SJSA1 (cell line): ENCODE data around the gene TRPV3. TPM values are rescaled to one million over a fixed set of nuclear protein-coding genes. Genes with fewer than 3 reads are reported as not detected.
"Not testable (repeated sequence)": the region's sequence is repeated elsewhere in the genome, so short reads cannot be mapped to it uniquely, and the experiment has no call there.

Source experiments
- DNase-seq, 2 experiments: peaks; one replicate each; pipeline ENCODE4 v3.0.0-alpha.2; 2015 to 2020; ENCODE audit warnings: low spot score in 2 of 2, low read depth in 1 of 2
- H3K27ac ChIP-seq: fragments of 250-450 bp; sonication (Bioruptor Pico); 2 replicates; pipeline ENCODE4 v1.5.1; 2020; ENCODE audit warnings: mild to moderate bottlenecking, moderate library complexity
- H3K27me3 ChIP-seq: fragments of 250-450 bp; sonication (Bioruptor Pico); replicated peaks from 2 replicates; pipeline ENCODE4 v1.5.1; 2020; ENCODE audit warnings: mild to moderate bottlenecking, moderate library complexity
- H3K36me3 ChIP-seq: fragments of 250-450 bp; sonication (Bioruptor Pico); 2 replicates; pipeline ENCODE4 v1.5.1; 2020; ENCODE audit warnings: mild to moderate bottlenecking
- H3K4me1 ChIP-seq: fragments of 250-450 bp; sonication (Bioruptor Pico); replicated peaks from 2 replicates; pipeline ENCODE4 v1.6.1; 2021; ENCODE audit warnings: mild to moderate bottlenecking
- H3K4me3 ChIP-seq: fragments of 250-450 bp; sonication (Bioruptor Pico); 2 replicates; pipeline ENCODE4 v1.5.1; 2020; ENCODE audit warnings: mild to moderate bottlenecking
- H3K9me3 ChIP-seq: fragments of 250-450 bp; sonication (Bioruptor Pico); replicated peaks from 2 replicates; pipeline ENCODE4 v1.5.1; 2020; ENCODE audit warnings: mild to moderate bottlenecking
- total RNA-seq: library from RNA; depleted of rRNA; stranded (reverse); fragments of >200 nt; shearing (Covaris generic); gene quantifications from 2 replicates; pipeline ENCODE4 v1.2.3, GENCODE V29; 2014

Gene TRPV3
- total RNA-seq, 1 experiment from 2014 or later: not detected

- H3K4me1 ChIP-seq, H3K27ac ChIP-seq, H3K4me3 ChIP-seq, H3K36me3 ChIP-seq, H3K27me3 ChIP-seq, DNase-seq, H3K9me3 ChIP-seq: not testable (repeated sequence)
Measured at GRCh38 chr17:3564241-3564640, 6.6 kb upstream of the TRPV3 start.

GRCh38 chr17:3559270-3559645 is 1.6 kb upstream of the TRPV3 start:
- H3K9me3 ChIP-seq: no peaks in the 10 kb centered on the region
- no peaks in the 10 kb centered on the region for H3K36me3 ChIP-seq
- DNase-seq: no peak
- peaks cover 12% of the 10 kb centered on the region for H3K4me1 ChIP-seq
- H3K27me3 ChIP-seq: no peaks in the 10 kb centered on the region
- no peak overlapping the region for H3K4me3 ChIP-seq
- H3K27ac ChIP-seq: no peak overlapping the region

DNA sequence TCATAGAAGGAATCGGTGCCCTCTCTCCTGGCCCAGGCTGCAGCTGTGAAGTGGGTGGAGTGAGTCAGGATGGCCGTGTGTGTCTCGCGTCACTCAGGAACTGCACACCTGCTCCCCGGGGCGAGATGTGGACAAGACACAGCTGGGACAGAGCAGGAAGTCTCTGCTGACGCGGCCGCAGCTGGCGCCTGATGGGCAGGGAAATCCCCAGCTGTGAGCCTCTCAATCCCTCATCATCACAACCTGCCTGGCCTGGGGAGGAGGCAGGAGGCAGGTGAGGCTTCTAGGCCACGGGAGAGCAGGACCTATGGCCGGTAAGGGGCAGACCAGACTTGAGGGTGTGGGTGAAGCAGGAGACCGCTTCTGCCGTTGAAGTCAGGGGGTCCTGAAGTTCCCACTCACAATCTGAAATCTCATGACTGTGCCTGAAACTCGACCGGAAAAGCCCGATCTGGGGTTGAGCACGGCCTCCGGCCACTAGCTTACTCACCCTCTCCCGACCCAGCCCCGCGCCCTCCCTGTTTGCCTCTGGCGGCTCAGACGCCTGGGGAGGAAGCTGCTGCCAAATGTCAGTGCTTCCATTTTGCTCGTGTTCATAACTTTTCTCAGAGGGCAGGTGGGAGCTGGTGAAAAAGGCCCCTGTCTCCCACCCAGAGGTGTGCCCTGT is 1.1 kb upstream of the TRPV3 start:
- no peaks in the 10 kb centered on the region for H3K27me3 ChIP-seq
- H3K4me3 ChIP-seq: no peak overlapping the region
- H3K27ac ChIP-seq: no peak overlapping the region
- H3K36me3 ChIP-seq: no peaks in the 10 kb centered on the region
- H3K9me3 ChIP-seq: no peaks in the 10 kb centered on the region
- peak in 1 of 2 experiments; percentile 22 for DNase-seq
- peaks cover 12% of the 10 kb centered on the region for H3K4me1 ChIP-seq

DNA sequence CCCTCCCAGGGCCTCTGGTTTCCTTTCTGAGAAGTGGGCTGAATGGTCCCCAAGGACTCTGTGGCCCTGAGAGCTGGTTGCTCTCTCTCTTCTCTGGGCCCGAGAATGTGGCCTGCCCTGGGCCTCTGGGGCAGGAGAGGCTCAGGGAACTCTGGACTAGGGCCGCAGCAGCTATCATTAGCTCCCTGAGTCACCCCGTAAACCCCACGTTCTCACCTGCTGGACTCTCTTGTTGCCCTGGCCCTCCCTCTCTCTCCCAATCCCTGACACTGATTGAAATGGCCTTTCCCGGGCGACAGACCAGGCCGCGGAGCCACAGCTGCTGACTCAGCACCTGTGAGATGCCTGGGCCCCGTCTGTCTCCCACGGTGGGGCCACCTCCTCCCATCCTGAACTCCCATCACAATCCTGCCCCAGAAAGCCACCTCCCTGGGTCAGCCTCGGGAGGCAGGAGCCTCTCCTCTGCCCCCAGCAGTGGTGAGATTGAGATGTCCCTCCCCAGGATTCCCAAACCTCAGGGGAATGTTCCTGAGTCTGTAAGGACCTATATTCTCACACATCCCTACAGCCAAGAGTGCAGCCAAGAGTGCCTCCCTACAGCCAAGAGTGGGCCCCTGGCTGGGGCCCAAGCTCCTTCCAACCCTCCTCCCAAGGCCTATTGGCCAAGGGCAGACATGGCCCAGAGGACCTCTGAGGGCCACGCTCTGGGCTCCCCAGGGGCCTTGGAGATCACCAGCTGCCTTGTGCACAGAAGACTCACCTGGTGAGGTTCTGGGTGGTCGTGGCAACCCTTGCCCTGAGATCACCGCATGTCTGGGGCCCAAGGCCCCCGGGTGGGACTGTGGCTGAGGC is 470 bp downstream of the TRPV3 start:
- DNase-seq: no peak
- Histone ChIP-seq H3K36me3 (no peaks in the 10 kb centered on the region), H3K27me3 (no peaks in the 10 kb centered on the region), H3K4me3 (no peak overlapping the region), H3K4me1 (peaks cover 12% of the 10 kb centered on the region), H3K9me3 (no peaks in the 10 kb centered on the region), H3K27ac (no peak overlapping the region)

GRCh38 chr17:3556239-3556915 is 1.2 kb downstream of the TRPV3 start:
- Histone ChIP-seq H3K27ac (no peak overlapping the region), H3K4me1 (peaks cover 12% of the 10 kb centered on the region), H3K36me3 (no peaks in the 10 kb centered on the region), H3K4me3 (no peak overlapping the region), H3K9me3 (no peaks in the 10 kb centered on the region), H3K27me3 (no peaks in the 10 kb centered on the region)
- no peak for DNase-seq

DNA sequence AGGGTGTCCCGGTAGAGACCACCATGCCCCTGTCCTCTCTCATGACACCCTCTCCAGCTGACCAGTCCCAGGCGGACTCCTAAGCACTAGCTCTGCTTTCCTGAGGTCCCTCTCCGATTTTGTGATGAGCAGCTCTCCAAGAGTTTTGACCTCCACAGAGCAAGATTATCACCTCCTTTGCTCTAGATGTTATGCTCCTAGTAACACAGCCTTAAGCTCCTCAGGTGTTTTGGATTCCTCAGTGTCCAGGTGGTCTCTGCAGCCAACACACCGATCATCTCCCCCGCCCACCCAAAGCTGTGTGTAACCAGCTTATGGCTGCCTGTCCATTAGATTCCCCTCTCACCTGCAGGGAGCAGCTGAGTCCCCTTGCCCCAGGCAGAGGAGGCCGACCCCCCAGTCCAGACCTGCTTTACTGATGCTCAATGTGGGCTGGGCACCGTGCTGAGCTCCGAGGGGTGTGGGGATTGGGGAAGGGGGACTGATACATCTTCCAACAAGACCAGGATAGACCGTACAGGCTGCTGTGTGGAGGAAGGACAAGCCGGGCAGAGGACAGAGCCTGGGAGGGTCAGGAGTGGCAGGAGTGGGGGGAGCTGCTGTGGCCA is 2.3 kb downstream of the TRPV3 start:
- DNase-seq: no peak
- Histone ChIP-seq H3K4me1 (peaks cover 12% of the 10 kb centered on the region), H3K9me3 (no peaks in the 10 kb centered on the region), H3K27ac (no peak overlapping the region), H3K27me3 (no peaks in the 10 kb centered on the region), H3K4me3 (no peak overlapping the region), H3K36me3 (no peaks in the 10 kb centered on the region)

GRCh38 chr17:3554440-3554839 is 3.2 kb downstream of the TRPV3 start:
- H3K4me3 ChIP-seq: no peak overlapping the region
- no peaks in the 10 kb centered on the region for H3K27me3 ChIP-seq
- H3K36me3 ChIP-seq: no peaks in the 10 kb centered on the region
- no peak overlapping the region for H3K27ac ChIP-seq
- H3K9me3 ChIP-seq: no peaks in the 10 kb centered on the region
- no peak for DNase-seq
- peaks cover 12% of the 10 kb centered on the region for H3K4me1 ChIP-seq

GRCh38 chr17:3553419-3554401 is 3.9 kb downstream of the TRPV3 start:
- H3K27ac ChIP-seq: no peak overlapping the region
- H3K9me3 ChIP-seq: no peaks in the 10 kb centered on the region
- H3K4me3 ChIP-seq: no peak overlapping the region
- no peaks in the 10 kb centered on the region for H3K27me3 ChIP-seq
- no peaks in the 10 kb centered on the region for H3K36me3 ChIP-seq
- peaks cover 6% of the 10 kb centered on the region for H3K4me1 ChIP-seq
- no peak for DNase-seq

DNA sequence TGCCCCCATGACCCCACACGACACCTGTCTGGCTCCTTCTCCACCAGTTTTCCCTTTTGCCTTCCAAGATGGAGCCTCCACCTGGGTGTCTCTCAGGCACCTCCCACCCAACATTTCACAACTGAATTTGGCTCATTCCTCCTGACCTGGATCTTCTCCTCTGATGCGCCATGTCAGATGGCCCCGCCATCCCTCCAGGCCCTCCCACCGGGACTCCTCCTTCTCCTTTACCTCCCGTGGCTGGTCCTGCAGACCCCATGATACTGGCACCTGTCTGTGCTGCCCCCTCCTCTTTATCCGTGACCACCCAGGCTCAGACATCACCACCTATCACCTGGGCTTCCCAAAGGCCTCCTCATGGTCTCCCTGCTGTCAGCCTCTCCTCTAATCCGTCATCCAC is 4.7 kb downstream of the TRPV3 start:
- H3K9me3 ChIP-seq: no peaks in the 10 kb centered on the region
- no peak overlapping the region for H3K27ac ChIP-seq

GRCh38 chr17:3551189-3551588 is 6.4 kb downstream of the TRPV3 start:
- H3K4me3 ChIP-seq: no peak overlapping the region
- no peaks in the 10 kb centered on the region for H3K9me3 ChIP-seq
- DNase-seq: no peak
- no peaks in the 10 kb centered on the region for H3K4me1 ChIP-seq
- no peaks in the 10 kb centered on the region for H3K27me3 ChIP-seq
- H3K36me3 ChIP-seq: no peaks in the 10 kb centered on the region
- no peak overlapping the region for H3K27ac ChIP-seq

More for the DNA sequence above, 4.7 kb downstream of the TRPV3 start:
- Histone ChIP-seq H3K36me3 (no peaks in the 10 kb centered on the region), H3K4me1 (no peaks in the 10 kb centered on the region), H3K27me3 (no peaks in the 10 kb centered on the region), H3K4me3 (no peak overlapping the region)
- no peak for DNase-seq

DNA sequence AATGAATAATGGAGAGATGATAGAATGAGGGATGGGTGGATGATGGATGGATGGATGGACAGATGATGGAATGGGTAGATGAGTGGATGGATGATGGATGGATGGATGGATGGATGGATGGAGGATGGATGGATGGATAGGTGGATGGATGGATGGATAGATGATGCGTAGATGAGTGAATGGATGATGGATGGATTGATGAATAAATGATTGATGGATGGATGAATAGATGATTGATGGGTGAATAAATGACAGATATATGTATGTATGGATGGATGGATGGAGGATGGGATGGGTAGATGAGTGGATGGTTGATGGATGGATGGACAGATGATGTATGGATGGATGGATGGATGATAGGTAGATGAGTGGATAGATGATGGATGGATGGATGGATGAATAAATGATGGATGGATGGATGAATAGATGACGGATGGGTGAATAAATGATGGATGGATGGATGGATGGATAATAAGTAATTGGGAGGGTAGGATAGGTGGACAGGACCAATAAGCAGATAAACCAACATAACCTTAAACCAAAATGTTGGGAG is 7.9 kb downstream of the TRPV3 start:
- Histone ChIP-seq H3K9me3 (no peaks in the 10 kb centered on the region), H3K27ac (no peak overlapping the region), H3K4me1 (no peaks in the 10 kb centered on the region), H3K4me3 (no peak overlapping the region), H3K36me3 (no peaks in the 10 kb centered on the region), H3K27me3 (no peaks in the 10 kb centered on the region)
- no peak for DNase-seq

DNA sequence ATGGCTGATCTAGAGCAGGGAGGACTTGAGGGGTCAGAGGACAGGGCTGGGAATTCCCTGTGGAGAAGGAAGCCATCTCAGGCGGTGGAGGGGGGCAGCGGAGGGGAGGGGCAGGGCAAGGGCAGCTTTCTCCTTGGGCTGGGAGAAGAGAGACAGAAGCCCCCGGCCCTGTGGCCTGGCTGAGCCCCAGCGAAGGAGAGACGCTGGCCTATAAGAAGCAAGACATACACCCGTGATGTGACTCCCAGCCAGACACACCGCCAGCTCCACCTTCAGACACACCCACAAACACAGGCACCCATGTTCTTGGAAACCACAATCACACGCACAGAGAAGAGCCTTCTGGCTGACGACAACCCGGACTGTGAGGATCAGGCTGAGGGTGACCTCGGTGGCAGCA is 10.0 kb downstream of the TRPV3 start:
- DNase-seq: no peak
- no peaks in the 10 kb centered on the region for H3K9me3 ChIP-seq
- no peak overlapping the region for H3K27ac ChIP-seq
- 0 out of 2 replicates have a peak, but pooled peaks cover 3% of the 10 kb centered on the region for H3K27me3 ChIP-seq
- no peak overlapping the region for H3K4me3 ChIP-seq
- H3K36me3 ChIP-seq: no peaks in the 10 kb centered on the region
- no peaks in the 10 kb centered on the region for H3K4me1 ChIP-seq

GRCh38 chr17:3546997-3547396 is 10.6 kb downstream of the TRPV3 start:
- Histone ChIP-seq H3K27ac (no peak overlapping the region), H3K36me3 (no peaks in the 10 kb centered on the region), H3K27me3 (0 out of 2 replicates have a peak, but pooled peaks cover 3% of the 10 kb centered on the region), H3K4me1 (no peaks in the 10 kb centered on the region), H3K9me3 (no peaks in the 10 kb centered on the region), H3K4me3 (no peak overlapping the region)
- no peak for DNase-seq
